HEK293 (cell line): Measurements from ENCODE around the gene FHAD1.

ENCODE experiments used
- CTCF ChIA-PET: fragments of 350-600 bp; formaldehyde crosslinking; extraction: SDS; loops from one replicate; lab custom pipeline; 2021; ENCODE audit warnings: antibody characterized with exemption; lab: Yijun Ruan, JAX
- POLR2A ChIA-PET: fragments of 300-600 bp; formaldehyde crosslinking; extraction: SDS; loops from one replicate; lab custom pipeline; 2020; ENCODE audit warnings: antibody characterized with exemption, inconsistent platforms; lab: Yijun Ruan, JAX
- H3K27ac ChIP-seq: fragments of 200-500 bp; sonication (Bioruptor generic); 2 replicates; pipeline ENCODE4 v1.5.1; 2014; ENCODE audit warnings: low read depth, low read length, control low read depth, inconsistent platforms; ENCODE audit errors: extremely low read depth
- H3K36me3 ChIP-seq, 2 experiments: fragments of 200-500 bp in 1 of 2; sonication (Bioruptor generic) in 1 of 2; 1 replicate in 1 of 2; 2 replicates in 1 of 2; pipeline ENCODE4 v1.5.1; 2014 to 2017; ENCODE audit warnings: inconsistent platforms in 2 of 2, low read length in 2 of 2; ENCODE audit not compliant: control insufficient read depth in 2 of 2, insufficient read depth in 1 of 2
- H3K4me1 ChIP-seq: fragments of 200-500 bp; sonication (Bioruptor generic); 2 replicates; pipeline ENCODE4 v1.5.1; 2014; ENCODE audit warnings: mild to moderate bottlenecking, low read length, inconsistent platforms; ENCODE audit not compliant: control insufficient read depth, insufficient read depth
- H3K4me3 ChIP-seq: 2 replicates; pipeline ENCODE4 v1.5.1; 2011; ENCODE audit warnings: low read depth, mild to moderate bottlenecking, control low read depth, low read length, moderate library complexity
- H3K9me3 ChIP-seq: fragments of 200-500 bp; sonication (Bioruptor generic); 2 replicates; pipeline ENCODE4 v1.5.1; 2014; ENCODE audit warnings: low read depth, low read length, inconsistent platforms; ENCODE audit not compliant: control insufficient read depth, insufficient read depth
- BCL11B ChIP-seq: fragments of 450-650 bp; formaldehyde crosslinking; IDR thresholded peaks from 2 replicates; pipeline ENCODE4 v1.5.1; 2016; ENCODE audit warnings: low read depth, missing biosample characterization, missing genetic modification characterization
- GFI1B ChIP-seq: fragments of 450-650 bp; formaldehyde crosslinking; IDR thresholded peaks from 2 replicates; pipeline ENCODE4 v1.5.1; 2016; ENCODE audit warnings: missing biosample characterization, missing genetic modification characterization
- GLI2 ChIP-seq: fragments of 450-650 bp; formaldehyde crosslinking; IDR thresholded peaks from 2 replicates; pipeline ENCODE4; 2017; ENCODE audit warnings: missing biosample characterization, missing genetic modification characterization, low read depth, borderline replicate concordance
- IKZF3 ChIP-seq: fragments of 450-650 bp; IDR thresholded peaks from 2 replicates; pipeline ENCODE4 v1.5.0; 2018; ENCODE audit warnings: missing biosample characterization, mild to moderate bottlenecking, missing genetic modification characterization, moderate library complexity
- PRDM2 ChIP-seq: fragments of 450-650 bp; formaldehyde crosslinking; IDR thresholded peaks from 2 replicates; pipeline ENCODE4 v1.5.1; 2016; ENCODE audit warnings: missing biosample characterization, missing genetic modification characterization, borderline replicate concordance
- SALL2 ChIP-seq: fragments of 450-650 bp; formaldehyde crosslinking; IDR thresholded peaks from 2 replicates; pipeline ENCODE4 v1.5.0; 2017; ENCODE audit warnings: missing biosample characterization, mild to moderate bottlenecking, missing genetic modification characterization, borderline replicate concordance
- SP3 ChIP-seq: fragments of 450-650 bp; formaldehyde crosslinking; IDR thresholded peaks from 2 replicates; pipeline ENCODE4 v1.5.1; 2016; ENCODE audit warnings: missing biosample characterization, missing genetic modification characterization
- YY2 ChIP-seq: fragments of 450-650 bp; formaldehyde crosslinking; IDR thresholded peaks from 2 replicates; pipeline ENCODE4 v1.5.1; 2016; ENCODE audit warnings: missing biosample characterization, missing genetic modification characterization
- ZBTB11 ChIP-seq: fragments of 450-650 bp; formaldehyde crosslinking; conservative IDR thresholded peaks from 2 replicates; pipeline ENCODE4 v1.5.1; 2016; ENCODE audit warnings: low read depth, missing biosample characterization, missing genetic modification characterization
- ZBTB48 ChIP-seq: fragments of 450-650 bp; formaldehyde crosslinking; IDR thresholded peaks from 2 replicates; pipeline ENCODE4 v1.5.1; 2016; ENCODE audit warnings: missing biosample characterization, missing genetic modification characterization
- ZEB2 ChIP-seq: fragments of 450-650 bp; formaldehyde crosslinking; IDR thresholded peaks from 2 replicates; pipeline ENCODE4 v1.5.1; 2016; ENCODE audit warnings: missing biosample characterization, missing genetic modification characterization
- ZNF10 ChIP-seq: fragments of 450-650 bp; formaldehyde crosslinking; IDR thresholded peaks from 2 replicates; pipeline ENCODE4 v1.5.1; 2017; ENCODE audit warnings: missing biosample characterization, missing genetic modification characterization
- ZNF112 ChIP-seq: fragments of 450-650 bp; formaldehyde crosslinking; IDR thresholded peaks from 2 replicates; pipeline ENCODE4 v1.5.0; 2017; ENCODE audit warnings: missing biosample characterization, missing genetic modification characterization
- ZNF140 ChIP-seq: fragments of 450-650 bp; formaldehyde crosslinking; IDR thresholded peaks from 2 replicates; pipeline ENCODE4 v1.5.1; 2016; ENCODE audit warnings: missing biosample characterization, missing genetic modification characterization
- ZNF146 ChIP-seq: fragments of 450-650 bp; formaldehyde crosslinking; IDR thresholded peaks from 2 replicates; pipeline ENCODE4 v1.5.1; 2016; ENCODE audit warnings: missing biosample characterization, missing genetic modification characterization
- ZNF148 ChIP-seq: fragments of 450-650 bp; formaldehyde crosslinking; IDR thresholded peaks from 2 replicates; pipeline ENCODE4 v1.5.0; 2017; ENCODE audit warnings: missing biosample characterization, missing genetic modification characterization, borderline replicate concordance
- ZNF174 ChIP-seq: fragments of 450-650 bp; formaldehyde crosslinking; IDR thresholded peaks from 2 replicates; pipeline ENCODE4 v1.5.0; 2017; ENCODE audit warnings: missing biosample characterization, mild to moderate bottlenecking, missing genetic modification characterization
- ZNF354C ChIP-seq: fragments of 450-650 bp; formaldehyde crosslinking; IDR thresholded peaks from 2 replicates; pipeline ENCODE4 v1.5.1; 2016; ENCODE audit warnings: missing biosample characterization, missing genetic modification characterization, low read depth, borderline replicate concordance
- ZNF433 ChIP-seq: fragments of 450-650 bp; formaldehyde crosslinking; IDR thresholded peaks from 2 replicates; pipeline ENCODE4 v1.5.1; 2016; ENCODE audit warnings: missing biosample characterization, missing genetic modification characterization, low read depth

Gene FHAD1

DNA sequence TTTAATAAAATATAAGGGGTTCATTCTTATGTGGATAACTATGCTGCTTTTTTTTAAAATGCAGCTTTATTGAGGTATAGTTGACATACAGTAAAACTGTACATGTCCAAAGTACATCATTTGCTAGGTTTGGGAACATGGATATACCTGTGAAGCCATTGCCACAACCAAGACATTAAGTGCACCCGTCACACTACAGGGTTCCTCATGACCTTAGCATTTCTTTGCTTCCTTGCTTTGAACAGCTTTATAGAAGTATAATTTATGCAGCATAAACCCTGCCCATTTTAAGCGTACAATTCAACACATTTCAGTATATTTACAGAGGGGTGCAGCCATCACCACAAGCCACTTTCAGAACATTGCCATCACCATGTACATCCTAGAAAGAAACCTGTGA is 26.3 kb downstream of the FHAD1 start (continued):
- TF ChIP-seq PRDM2, result no peak

DNA sequence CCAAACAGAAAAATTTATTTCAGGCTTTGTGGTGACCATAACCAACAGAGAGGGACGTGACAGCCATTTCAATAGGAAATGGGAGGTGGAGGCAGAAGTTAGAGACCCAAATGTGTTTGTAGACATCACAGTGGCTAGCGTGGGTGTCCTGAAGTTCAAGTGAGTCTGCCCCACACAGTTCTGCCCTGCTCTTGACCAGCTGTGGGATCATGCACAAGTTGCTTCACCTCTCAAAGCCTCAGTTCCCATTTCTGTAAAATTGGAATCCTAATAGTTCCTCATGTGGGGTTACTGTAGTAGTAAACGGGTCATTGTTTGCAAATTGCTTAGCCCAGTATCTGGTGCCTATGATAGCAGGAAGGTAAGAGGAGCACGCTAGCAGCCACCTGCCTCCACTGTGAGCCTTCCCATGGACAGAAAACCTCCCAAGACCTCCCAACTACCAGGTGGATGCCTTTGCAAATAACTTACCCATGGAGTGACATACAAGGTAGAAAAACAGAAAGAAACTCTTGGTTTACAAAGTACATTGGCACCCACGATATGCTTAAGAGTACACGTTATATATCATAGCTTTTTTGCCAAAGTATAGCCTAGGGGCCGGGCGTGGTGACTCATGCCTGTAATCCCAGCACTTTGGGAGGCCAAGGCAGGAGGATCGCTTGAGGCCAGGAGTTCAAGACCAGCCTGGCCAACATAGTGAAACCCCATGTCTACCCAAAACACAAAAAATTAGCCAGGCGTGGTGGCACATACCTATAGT is 29.1 kb downstream of the FHAD1 start:
- CTCF ChIA-PET, result interaction anchor here (1.3 to 4.8 kb wide), 2 partner anchors 28 to 124 kb away, joined by 5 to 31 read pairs; no protein-coding TSS in a partner anchor
- TF ChIP-seq ZNF174 (no peak), ZNF433 (tag by site-specific recombination) (no peak), ZBTB11 (tag by site-specific recombination) (no peak), ZEB2 (tag by site-specific recombination) (no peak), ZNF140 (no peak), YY2 (tag by site-specific recombination) (no peak), IKZF3 (tag by site-specific recombination) (no peak), BCL11B (tag by site-specific recombination) (no peak), GLI2 (tag by site-specific recombination) (no peak), SALL2 (no peak), ZBTB48 (tag by site-specific recombination) (no peak), GFI1B (tag by site-specific recombination) (no peak), SP3 (tag by site-specific recombination) (no peak), ZNF10 (tag by site-specific recombination) (no peak), ZNF354C (tag by site-specific recombination) (no peak), ZNF146 (tag by site-specific recombination) (no peak), ZNF112 (no peak), ZNF148 (tag by site-specific recombination) (no peak)

More for the DNA sequence above, 29.1 kb downstream of the FHAD1 start:
- no peak overlapping the region for H3K4me3 ChIP-seq
- no peaks in the 10 kb centered on the region for H3K9me3 ChIP-seq
- no peaks in the 10 kb centered on the region for H3K36me3 ChIP-seq
- POLR2A ChIA-PET, result no interaction called here
- no peaks in the 10 kb centered on the region for H3K4me1 ChIP-seq
- no peak overlapping the region for H3K27ac ChIP-seq
